ENCODE data around the gene ITPRID2. TPM values are rescaled to one million over a fixed set of nuclear protein-coding genes. Genes with fewer than 3 reads are reported as not detected.

Gene ITPRID2
- total and polyA plus RNA-seq, 5 experiments from 2014 or later, result 1.8 to 58.4 (median 4.6) TPM

DNA sequence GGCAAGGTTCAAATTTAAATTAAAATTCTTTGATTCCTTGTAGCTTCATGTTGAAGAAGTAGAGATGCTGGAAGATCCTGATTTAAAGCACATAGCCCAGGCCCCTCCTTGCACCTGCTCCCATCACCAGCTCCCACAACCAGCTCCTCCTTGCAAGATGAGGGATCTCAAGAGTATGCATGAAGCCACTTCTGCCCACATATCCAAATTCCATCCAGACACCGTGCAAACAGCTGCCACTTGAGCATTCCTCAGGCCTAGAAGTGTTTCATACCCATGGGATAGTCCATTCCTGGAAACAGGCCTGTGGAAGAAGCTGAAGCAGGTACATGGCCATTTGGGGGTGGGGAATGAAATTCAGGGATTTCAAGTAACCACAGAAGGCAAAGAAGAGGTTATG is 32.4 kb upstream of the ITPRID2 start:
- H3K4me3 Mint-ChIP-seq, result no peak overlapping the region

DNA sequence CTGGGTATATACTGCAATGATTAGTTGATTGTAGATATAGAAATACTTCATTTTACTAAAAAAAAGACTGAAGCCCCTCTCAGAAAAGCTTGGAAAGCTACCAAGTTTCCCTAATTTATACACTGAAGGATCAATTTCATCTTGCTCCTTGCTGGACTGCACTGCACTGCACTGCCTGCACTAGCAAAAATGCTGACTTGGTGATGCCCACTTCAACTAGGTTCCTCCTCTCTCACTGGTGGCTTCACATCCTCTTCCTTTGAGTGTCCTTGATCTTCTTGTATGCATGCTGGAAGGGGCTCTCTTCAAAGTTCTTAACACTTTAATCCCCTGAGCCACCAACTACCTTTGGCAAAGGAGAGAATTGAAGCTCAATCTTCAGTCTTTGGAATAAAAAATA is 31.7 kb upstream of the ITPRID2 start:
- no peak overlapping the region for H3K27ac Mint-ChIP-seq
- no peak overlapping the region for H3K4me3 Mint-ChIP-seq
- POLR2A ChIA-PET, result no interaction called here
- no peaks in the 10 kb centered on the region for H3K4me1 Mint-ChIP-seq
- H3K9me3 Mint-ChIP-seq, result no peaks in the 10 kb centered on the region
- H3K27me3 Mint-ChIP-seq, result peaks cover 0 to 4% (median 0%) of the 10 kb centered on the region in 5 donors
- DNase-seq (no peak), ATAC-seq (no peak)
- no peaks in the 10 kb centered on the region for H3K36me3 Mint-ChIP-seq

More for the DNA sequence above, 32.4 kb upstream of the ITPRID2 start:
- ATAC-seq (no peak), DNase-seq (no peak)
- Mint-ChIP-seq H3K9me3 (no peaks in the 10 kb centered on the region), H3K36me3 (no peaks in the 10 kb centered on the region), H3K4me1 (no peaks in the 10 kb centered on the region), H3K27me3 (peaks cover 0 to 2% (median 0%) of the 10 kb centered on the region in 5 donors), H3K27ac (no peak overlapping the region)
- POLR2A ChIA-PET, result no interaction called here

- H3K27ac Mint-ChIP-seq, result no peak overlapping the region
- POLR2A ChIA-PET, result no interaction called here
- peaks cover 0 to 8% (median 0%) of the 10 kb centered on the region in 5 donors for H3K27me3 Mint-ChIP-seq
- no peaks in the 10 kb centered on the region for H3K9me3 Mint-ChIP-seq
- H3K4me1 Mint-ChIP-seq, result no peaks in the 10 kb centered on the region
- DNase-seq (no peak), ATAC-seq (no peak)
- H3K36me3 Mint-ChIP-seq, result no peaks in the 10 kb centered on the region
- no peak overlapping the region for H3K4me3 Mint-ChIP-seq
Measured at GRCh38 chr2:181861379-181861778, 30.2 kb upstream of the ITPRID2 start.

- Mint-ChIP-seq H3K27me3 (peaks cover 0 to 8% (median 0%) of the 10 kb centered on the region in 5 donors), H3K27ac (no peak overlapping the region), H3K4me3 (no peak overlapping the region), H3K9me3 (no peaks in the 10 kb centered on the region), H3K36me3 (no peaks in the 10 kb centered on the region), H3K4me1 (no peaks in the 10 kb centered on the region)
- DNase-seq (no peak), ATAC-seq (no peak)
- POLR2A ChIA-PET, result no interaction called here
Measured at GRCh38 chr2:181862583-181863281, 28.8 kb upstream of the ITPRID2 start.

GRCh38 chr2:181872178-181872577 is 19.4 kb upstream of the ITPRID2 start:
- no peak for DNase-seq
- POLR2A ChIA-PET, result no interaction called here
- Mint-ChIP-seq H3K27me3 (peaks cover 0 to 1% (median 0%) of the 10 kb centered on the region in 5 donors), H3K27ac (no peak overlapping the region), H3K4me1 (no peaks in the 10 kb centered on the region), H3K36me3 (no peaks in the 10 kb centered on the region), H3K4me3 (no peak overlapping the region), H3K9me3 (no peaks in the 10 kb centered on the region)
- no peak for ATAC-seq

DNA sequence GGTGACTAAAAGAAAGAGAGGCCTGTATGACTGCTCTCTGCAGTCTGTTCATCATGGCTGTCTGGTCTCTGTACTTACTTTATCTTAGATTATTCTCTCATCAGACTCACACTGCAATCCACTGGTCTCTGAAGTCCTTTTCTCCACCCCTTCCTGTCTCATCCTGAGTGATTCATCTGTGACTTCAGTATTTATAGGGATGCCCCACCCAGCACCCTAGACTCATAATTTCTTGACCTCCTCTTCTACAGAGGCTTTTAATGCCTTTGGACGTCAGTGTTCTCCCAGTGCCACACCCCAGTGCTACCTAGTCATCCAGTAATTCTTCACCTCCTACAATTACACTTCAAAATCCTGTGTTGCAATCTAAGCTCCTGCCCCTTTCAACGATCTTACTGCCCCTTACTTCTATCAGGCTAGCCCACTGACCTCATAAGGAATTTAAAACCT is 14.9 kb upstream of the ITPRID2 start:
- no peaks in the 10 kb centered on the region for H3K4me1 Mint-ChIP-seq
- no peak for DNase-seq
- POLR2A ChIA-PET, result no interaction called here
- no peak overlapping the region for H3K27ac Mint-ChIP-seq
- H3K9me3 Mint-ChIP-seq, result no peaks in the 10 kb centered on the region
- ATAC-seq, result no peak
- no peak overlapping the region for H3K4me3 Mint-ChIP-seq
- H3K36me3 Mint-ChIP-seq, result no peaks in the 10 kb centered on the region
- peaks cover 0 to 2% (median 1%) of the 10 kb centered on the region in 5 donors for H3K27me3 Mint-ChIP-seq

DNA sequence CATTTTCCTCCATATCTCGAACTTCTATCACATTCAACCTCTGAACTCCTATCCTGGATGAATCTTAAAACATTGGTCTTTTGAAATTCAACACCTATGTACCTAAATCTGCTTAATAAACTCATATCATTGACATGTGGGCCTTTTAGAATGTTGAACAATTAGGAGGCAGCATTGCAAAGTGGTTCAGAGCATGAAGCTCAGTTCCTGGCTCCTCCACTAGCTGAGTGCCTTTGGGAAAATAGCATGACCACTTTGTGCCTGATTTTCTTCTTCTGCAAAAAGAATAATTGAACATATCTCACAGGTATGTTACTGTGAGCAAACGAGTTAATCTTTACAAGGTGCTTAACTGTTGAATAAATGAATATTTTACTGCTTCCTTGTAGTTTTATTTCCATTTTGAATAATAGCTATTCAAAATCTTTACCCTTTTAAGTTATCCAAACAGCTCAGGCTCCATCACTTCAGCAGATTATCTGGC is 14.3 kb upstream of the ITPRID2 start:
- POLR2A ChIA-PET, result no interaction called here
- no peaks in the 10 kb centered on the region for H3K9me3 Mint-ChIP-seq
- H3K27ac Mint-ChIP-seq, result no peak overlapping the region
- no peak for DNase-seq
- H3K27me3 Mint-ChIP-seq, result peaks cover 0 to 2% (median 1%) of the 10 kb centered on the region in 5 donors
- no peak for ATAC-seq
- H3K36me3 Mint-ChIP-seq, result no peaks in the 10 kb centered on the region
- no peaks in the 10 kb centered on the region for H3K4me1 Mint-ChIP-seq
- H3K4me3 Mint-ChIP-seq, result no peak overlapping the region

DNA sequence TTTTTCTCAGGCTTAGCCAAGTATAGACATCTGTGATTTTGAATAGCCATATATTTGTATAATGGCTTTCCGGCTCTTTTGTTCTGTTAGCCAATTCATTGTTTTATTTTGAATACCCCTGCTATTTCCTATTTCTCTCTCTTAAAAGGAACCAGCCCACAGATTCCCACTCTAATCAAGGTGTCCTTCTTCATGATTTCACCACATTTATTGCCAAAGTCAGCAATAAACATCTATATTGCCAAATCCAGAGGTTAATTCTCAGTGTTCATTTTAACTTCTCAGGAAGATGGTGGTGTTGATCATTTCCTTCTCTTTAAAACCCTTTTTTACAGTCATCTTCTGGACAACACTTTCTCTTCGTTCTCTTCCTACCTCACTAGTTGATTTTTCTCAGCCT is 13.1 kb upstream of the ITPRID2 start:
- no peak for DNase-seq
- Mint-ChIP-seq H3K4me1 (no peaks in the 10 kb centered on the region), H3K27me3 (peaks cover 0 to 5% (median 4%) of the 10 kb centered on the region in 5 donors), H3K4me3 (no peak overlapping the region), H3K9me3 (no peaks in the 10 kb centered on the region), H3K36me3 (no peaks in the 10 kb centered on the region), H3K27ac (no peak overlapping the region)
- POLR2A ChIA-PET, result no interaction called here
- ATAC-seq, result no peak

- ATAC-seq (peak in 1 of 2 donors; percentile 63), DNase-seq (no peak)
- Mint-ChIP-seq H3K4me3 (no peak overlapping the region), H3K27ac (no peak overlapping the region), H3K27me3 (peaks cover 0 to 9% (median 4%) of the 10 kb centered on the region in 5 donors), H3K36me3 (no peaks in the 10 kb centered on the region), H3K9me3 (no peaks in the 10 kb centered on the region), H3K4me1 (no peaks in the 10 kb centered on the region)
- POLR2A ChIA-PET, result no interaction called here
Measured at GRCh38 chr2:181879295-181879694, 12.2 kb upstream of the ITPRID2 start.

DNA sequence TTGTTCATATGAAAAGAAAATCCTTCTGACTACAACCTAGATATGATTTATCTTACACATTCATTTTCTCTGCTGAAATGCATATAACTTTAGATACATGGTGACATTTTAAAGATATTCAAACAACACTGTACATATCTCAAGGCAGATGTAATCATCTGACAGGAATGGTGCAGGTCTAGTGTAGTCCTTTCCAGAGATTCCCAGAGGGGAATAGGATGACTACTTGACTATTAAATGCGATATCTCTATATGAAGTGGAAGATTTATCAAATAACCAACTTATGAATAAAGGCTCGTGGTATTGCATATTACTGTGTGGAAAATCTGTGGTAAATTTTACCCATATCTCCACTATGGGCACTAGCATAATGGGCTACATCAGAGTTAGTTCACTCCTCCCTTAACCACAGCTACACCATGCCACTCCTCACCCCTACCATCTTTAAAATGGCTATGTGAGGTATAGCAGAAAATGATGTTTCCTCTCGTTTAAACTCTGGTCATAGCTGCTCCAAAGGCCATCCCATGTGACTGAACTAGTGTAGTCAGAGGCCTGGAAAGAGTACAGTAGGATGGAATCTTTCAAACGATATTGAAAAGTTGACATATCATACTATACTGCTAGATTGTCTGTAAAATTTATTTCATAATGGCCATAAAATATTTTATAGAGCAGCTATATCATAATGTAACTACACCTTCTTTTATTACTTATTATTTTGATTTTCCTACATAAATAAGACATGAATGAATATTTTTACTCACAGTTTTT is 9.1 kb upstream of the ITPRID2 start:
- Mint-ChIP-seq H3K4me1 (no peaks in the 10 kb centered on the region), H3K9me3 (no peaks in the 10 kb centered on the region), H3K4me3 (no peak overlapping the region), H3K27me3 (peaks cover 7 to 27% (median 15%) of the 10 kb centered on the region in 5 donors), H3K36me3 (no peaks in the 10 kb centered on the region), H3K27ac (no peak overlapping the region)
- POLR2A ChIA-PET, result no interaction called here
- DNase-seq, result no peak
- ATAC-seq, result no peak

GRCh38 chr2:181884601-181885000 is 6.9 kb upstream of the ITPRID2 start:
- H3K9me3 Mint-ChIP-seq, result no peaks in the 10 kb centered on the region
- no peak overlapping the region for H3K27ac Mint-ChIP-seq
- no peak overlapping the region for H3K4me3 Mint-ChIP-seq
- H3K36me3 Mint-ChIP-seq, result no peaks in the 10 kb centered on the region
- DNase-seq (no peak), ATAC-seq (no peak)
- H3K27me3 Mint-ChIP-seq, result peaks cover 9 to 31% (median 19%) of the 10 kb centered on the region in 5 donors
- no peaks in the 10 kb centered on the region for H3K4me1 Mint-ChIP-seq
- POLR2A ChIA-PET, result no interaction called here

DNA sequence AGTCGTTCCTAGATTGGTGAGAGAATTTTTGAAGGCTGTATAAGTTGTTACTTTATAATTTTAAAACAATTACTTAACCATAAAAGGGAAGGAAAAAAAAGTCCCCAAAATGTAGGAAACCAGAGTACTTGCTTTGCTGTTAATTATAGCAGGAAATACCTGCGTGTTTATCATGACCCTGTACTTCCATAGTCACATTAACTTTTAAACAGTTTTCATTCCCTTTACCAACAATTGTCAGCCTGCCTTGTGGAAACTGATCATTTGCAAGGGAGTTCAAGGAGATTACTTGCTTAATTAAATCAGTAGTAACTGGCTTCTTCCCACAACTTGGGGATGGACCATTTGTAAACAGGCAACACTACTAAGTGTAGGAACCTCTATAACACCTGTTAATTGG is 6.4 kb upstream of the ITPRID2 start:
- Mint-ChIP-seq H3K27me3 (peaks cover 10 to 36% (median 23%) of the 10 kb centered on the region in 5 donors), H3K9me3 (no peaks in the 10 kb centered on the region), H3K4me1 (no peaks in the 10 kb centered on the region), H3K36me3 (no peaks in the 10 kb centered on the region), H3K4me3 (no peak overlapping the region), H3K27ac (no peak overlapping the region)
- no peak for DNase-seq
- no peak for ATAC-seq
- POLR2A ChIA-PET, result no interaction called here

- peaks cover 13 to 40% (median 22%) of the 10 kb centered on the region in 5 donors for H3K27me3 Mint-ChIP-seq
- POLR2A ChIA-PET, result no interaction called here
- H3K4me3 Mint-ChIP-seq, result no peak overlapping the region
- no peaks in the 10 kb centered on the region for H3K36me3 Mint-ChIP-seq
- DNase-seq (no peak), ATAC-seq (no peak)
- H3K9me3 Mint-ChIP-seq, result no peaks in the 10 kb centered on the region
- H3K4me1 Mint-ChIP-seq, result peaks cover 0 to 5% (median 3%) of the 10 kb centered on the region in 4 donors
- no peak overlapping the region for H3K27ac Mint-ChIP-seq
Measured at GRCh38 chr2:181886192-181886591, 5.3 kb upstream of the ITPRID2 start.
